HG03108 (cell line): ENCODE results near the gene UBE4B.
"Not testable (repeated sequence)": the region's sequence is repeated elsewhere in the genome, so short reads cannot be mapped to it uniquely, and the experiment has no call there.

Experiments
- ATAC-seq: cut with Tn5 transposase; IDR thresholded peaks from one replicate; pipeline ENCODE4 v1.9.1; 2021; ENCODE audit warnings: moderate library complexity; ENCODE audit not compliant: unreplicated experiment

The UBE4B gene

DNA sequence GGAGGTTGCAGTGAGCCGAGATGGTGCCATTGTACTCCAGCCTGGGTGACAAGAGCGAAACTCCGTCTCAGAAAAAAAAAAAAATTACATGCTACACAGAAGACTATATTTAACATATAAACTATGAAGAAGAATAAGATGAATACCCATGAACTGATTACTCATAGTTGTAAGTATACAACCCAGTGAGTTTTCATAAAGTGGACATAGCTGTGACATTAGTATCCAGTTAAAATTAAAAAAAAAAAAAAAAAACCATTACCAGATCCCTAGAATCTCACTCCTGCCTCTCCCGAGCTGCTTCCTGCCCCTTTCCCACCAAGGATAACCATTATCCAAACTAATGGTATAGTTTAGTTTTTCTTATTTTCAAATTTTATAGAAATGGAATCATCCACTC, 37.4 kb downstream of the UBE4B start:
- no peak for ATAC-seq

DNA sequence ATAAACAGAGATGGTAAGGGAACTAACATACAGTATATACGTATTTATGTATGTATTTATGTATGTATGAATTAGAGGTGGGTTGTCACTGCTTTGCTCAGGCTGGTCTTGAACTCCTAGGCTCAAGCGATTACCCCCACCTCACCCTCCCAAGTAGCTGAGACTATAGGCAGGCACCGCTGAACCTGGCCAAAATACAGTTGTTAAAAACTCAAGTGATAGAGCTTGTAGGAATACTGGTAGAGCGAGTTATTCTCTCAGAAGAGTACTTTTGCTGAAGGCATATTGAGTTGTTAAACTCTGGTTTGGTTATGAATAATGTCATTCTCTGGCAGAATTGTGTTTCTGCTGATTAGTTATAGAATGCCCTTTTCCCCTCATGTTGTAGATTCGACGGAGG, 38.9 kb downstream of the UBE4B start:
- ATAC-seq = no peak

DNA sequence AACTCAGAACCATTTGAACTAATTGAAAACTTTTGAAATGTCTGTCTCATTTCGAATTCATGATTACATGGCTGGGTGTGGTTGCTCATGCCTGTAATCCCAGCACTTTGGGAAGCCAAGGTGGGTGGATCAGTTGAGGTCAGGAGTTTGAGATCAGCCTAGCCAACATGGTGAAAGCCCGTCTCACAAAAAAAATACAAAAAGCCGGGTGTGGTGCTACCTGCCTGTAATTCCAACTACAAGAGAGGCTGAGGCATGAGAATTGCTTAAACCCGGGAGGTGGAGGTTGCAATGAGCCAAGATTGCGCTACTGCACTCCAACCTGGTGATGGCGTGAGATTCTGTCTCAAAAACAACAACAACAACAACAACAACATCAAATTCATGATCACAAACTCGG, 40.6 kb downstream of the UBE4B start:
- ATAC-seq = not testable (repeated sequence)

DNA sequence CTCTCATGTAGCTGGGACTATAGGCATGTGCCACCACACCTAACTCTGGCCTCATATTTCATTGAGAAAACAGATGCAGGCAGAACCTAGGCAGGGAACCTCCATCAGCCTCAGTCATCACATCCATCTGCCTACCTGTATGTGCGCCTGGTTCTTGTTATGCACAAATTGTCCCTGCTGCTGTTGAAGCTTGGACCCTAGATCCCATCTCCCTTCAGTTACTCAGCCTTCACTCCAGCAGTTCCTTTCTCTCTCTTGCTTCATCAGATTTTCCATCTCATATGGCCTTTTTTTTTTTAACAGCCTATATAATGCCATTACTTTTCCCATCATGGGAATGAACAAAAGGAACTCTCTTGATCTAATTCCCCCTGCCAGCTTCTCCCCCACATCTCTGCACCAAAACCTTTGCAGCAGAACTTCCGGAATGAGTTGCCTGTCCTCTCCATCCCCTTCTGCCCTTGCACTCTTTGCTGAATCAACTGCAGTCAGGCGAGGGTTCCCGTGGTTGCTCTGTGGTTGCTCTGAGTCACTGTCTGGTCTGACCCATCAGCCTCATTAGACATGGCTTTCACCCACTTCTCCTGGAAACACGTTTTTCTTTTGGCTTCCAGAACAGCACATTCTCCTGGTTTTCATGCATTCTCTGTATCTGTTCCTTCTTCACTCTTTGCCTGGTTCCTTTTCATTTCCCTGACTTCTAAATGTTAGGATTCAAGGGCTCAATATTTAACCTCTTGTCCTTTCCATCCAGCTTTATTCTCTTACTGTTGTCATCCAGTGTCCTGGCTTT, 41.5 kb downstream of the UBE4B start:
- peak; percentile 96 for ATAC-seq

DNA sequence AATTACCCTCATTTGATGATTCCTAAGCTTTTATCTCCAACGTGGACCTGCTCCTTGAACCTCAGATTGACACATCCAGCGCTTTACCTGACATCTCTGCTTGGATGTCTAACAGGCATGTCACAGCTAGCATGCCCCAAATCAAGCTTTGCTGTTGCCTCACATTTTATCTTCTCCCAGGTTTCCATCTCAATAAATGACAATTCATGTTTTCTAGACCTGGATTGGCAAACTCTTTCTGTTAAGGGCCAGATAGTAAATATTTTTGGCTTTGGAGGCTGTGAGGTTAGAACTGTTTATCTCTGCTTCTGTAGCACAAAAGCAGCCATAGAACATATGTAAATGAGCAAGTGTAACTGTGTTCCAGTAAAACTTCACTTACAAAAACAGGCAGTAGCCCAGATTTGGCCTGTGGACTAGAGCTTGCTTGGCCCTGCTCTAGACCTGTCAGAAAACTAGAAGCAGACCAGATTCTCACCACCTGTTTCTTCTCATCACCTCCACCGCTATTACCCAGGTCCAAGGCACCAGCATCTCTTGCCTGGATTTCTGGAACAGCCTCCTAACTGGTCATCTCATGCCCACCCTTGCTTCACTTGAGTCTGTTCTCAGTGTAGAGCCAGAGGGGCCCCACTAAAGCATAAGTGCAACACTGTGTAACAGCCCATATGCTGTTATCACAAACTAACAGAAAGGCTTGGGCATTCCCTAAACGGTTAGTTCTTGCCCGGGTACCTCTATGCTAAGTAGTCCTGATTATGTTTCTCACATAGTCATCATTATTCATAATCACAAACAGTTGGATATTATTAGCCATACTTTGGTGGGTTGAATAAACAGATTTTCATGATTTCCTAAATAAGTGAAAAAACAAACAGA, 42.3 kb downstream of the UBE4B start:
- ATAC-seq = no peak

DNA sequence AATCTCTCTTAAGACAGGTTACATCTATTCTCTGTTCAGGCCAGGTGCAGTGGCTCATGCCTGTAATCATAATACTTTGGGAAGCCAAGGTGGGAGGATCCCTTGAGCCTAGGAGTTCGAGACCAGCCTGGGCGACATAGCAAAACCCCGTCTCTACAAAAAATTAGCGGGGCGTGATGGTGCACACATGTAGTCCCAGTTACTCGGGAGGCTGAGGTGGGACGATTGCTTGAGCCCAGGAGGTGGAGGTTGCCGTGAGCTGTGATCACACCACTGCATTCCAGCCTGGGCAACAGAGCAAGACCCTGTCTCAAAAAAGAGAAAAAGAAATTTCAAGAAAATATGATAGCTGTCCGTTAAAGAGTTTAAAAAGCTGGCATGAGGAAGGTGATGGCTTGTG, 43.0 kb downstream of the UBE4B start:
- no peak for ATAC-seq

DNA sequence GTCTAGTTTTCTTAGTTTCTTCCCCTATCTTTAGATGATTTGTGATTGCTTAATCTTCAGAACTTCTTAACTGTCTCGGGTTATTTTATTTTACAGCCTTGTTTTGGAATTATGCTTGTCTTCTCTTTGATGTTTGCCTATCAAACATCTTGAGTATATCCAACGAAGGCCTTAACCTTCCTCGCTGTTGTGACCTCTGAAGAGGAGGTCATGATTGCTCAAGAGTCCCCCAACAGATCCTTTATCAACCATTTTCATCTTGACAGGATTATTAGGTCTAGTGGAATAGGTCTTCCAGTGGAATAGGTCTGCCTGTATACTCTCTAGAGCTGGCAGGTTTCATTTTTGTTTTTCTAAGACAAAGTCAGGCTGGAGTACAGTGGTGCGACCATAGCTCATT, 45.7 kb downstream of the UBE4B start:
- no peak for ATAC-seq

DNA sequence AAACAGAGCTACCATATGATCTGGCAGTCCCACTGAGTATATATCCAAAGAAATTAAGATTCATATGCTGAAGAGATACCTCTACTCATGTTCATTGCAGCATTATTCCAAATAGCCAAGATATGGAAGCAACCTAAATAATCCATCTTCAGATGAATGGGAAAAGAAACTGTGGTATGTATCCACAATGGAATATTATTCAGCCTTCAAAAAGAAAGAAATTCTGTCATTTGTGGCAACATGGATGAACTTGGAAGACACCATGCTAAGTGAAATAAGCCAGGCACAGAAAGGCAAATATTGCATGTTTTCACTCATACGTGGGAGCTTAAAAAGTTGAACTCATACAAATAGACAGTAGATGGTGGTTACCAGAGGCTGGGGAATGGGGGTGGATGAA, 47.8 kb downstream of the UBE4B start:
- ATAC-seq = no peak

DNA sequence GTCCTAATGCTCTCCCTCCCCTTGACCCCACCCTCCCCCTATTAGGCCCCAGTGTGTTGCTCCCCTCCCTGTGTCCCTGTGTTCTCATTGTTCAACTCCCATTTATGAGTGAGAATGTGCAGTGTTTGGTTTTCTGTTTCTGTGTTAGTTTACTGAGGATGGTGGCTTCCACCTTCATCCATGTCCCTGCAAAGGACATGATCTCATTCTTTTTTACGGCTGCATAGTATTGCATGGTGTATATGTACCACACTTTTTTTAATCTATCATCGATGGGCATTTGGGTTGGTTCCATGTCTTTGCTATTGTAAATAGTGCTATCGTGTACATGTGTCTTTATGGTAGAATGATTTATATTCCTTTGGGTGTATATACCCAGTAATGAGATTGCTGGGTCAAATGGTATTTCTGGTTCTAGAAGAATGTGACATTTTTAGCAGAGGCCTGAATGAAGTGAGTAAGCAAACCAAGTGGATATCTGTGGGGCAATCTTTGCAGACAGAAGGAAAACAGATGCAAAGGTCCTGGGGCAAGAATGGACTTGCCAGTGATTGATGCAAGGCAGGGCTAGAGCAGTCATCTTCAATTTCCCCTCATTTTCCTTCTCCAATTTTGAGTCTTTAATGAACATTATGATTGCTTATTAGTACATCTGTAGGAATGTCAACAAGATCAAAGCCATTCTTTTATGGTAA, 50.2 kb downstream of the UBE4B start:
- no peak for ATAC-seq

DNA sequence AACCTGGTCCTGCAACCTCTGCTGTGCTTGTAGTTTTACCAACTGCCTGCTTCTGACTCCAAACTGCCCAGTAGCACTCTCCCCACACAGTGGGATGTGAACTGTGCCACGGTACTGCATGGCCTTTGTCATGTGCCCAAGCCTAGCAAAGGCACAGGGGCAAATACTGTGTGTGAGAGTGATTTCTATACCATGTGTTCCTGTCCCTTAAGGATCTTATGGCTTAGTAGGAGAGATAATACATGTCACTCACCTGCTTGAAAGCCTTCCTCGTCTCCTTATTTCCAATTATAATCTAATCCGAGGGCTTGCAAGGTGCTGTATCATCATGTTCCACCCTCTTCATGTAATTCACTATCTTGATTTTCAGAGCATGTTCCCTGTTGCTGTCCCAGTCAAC, 51.3 kb downstream of the UBE4B start:
- ATAC-seq = no peak

DNA sequence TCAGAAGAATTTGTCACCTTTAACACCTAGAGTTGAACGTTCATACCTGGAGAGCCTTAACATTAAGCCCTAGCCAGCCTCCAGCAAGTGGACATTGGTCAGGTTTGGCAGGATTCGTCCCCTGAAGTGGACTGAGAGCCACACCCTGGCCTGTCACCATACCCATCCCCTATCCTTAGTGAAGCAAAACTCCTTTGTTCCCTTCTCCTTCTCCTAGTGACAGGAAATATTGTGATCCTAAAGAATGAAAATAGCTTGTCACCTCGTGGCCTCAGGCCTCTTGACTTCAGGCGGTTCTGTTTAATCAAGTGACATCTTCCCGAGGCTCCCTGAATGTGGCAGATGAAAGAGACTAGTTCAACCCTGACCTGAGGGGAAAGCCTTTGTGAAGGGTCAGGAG, 52.3 kb downstream of the UBE4B start:
- ATAC-seq = no peak

DNA sequence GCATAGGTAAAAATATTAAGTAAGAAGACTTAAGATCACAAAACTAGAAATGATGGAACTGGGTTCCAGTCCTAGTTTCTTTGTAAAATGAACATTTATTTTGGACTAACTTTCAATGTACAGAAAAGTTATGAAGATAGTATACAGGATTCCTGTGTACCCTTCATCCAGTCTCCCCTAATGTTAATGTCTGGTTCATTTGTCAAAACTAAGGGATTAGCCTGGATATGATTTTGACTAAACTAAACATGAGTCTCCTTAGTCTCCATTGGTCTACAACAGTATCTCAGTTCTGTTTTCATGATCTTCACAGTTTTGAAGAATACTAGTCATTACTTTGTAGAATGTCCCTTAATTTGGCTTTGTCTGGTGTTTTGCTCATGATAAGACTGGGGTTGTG, 54.5 kb downstream of the UBE4B start:
- ATAC-seq = no peak

DNA sequence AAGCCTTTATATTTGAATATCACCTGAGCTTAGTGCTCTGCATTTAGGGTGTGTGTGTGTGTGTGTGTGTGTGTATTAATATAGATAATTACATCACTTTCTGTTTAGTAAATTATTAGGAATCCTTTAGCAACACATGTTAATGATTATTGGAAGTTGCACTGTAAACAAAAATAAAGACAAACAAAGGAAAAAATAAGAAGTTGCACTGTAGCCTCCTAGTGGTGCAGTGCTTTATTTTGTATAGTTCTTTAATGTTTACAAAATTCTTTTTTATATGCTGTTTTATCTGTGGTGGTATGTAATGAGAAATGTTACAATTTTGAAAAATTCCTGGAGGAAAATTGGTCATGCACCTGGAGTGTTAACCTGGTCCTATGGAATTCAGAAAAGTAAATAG, 69.2 kb downstream of the UBE4B start:
- ATAC-seq = no peak

DNA sequence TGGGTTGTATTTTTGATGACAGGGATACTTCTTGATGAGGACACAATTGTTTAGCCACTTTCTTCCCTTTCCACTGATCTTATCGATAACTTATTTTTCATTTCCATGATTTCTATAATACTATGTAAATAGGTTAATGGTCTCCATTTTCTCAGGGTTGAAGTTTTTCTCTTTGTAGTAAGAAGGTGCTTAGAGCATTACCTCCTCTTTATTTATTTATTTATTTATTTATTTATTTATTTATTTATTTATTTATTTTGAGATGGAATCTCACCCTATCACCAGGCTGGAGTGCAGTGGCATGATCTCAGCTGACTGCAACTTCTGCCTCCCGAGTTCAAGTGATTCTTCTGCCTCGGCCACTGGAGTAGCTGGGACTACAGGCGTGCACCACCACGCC, 70.4 kb downstream of the UBE4B start:
- ATAC-seq = no peak

DNA sequence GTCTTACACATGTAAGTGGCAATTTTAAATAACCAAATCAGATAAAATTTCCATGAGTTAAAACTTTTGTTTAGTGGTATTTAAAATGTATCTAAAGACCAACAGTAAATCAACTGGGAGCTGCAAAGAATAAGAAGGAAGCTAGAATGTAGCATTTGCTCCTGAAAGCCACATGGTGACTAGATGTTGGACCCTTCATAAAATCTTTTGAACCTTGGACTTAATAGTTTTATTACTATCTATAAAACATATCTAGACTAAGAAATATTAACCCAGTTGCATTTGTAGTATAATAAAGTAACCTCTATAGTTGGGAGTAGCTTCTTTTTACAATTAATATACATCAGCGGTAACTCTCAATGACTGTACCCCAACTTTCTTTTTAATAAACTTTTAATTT, 72.1 kb downstream of the UBE4B start:
- ATAC-seq = no peak

DNA sequence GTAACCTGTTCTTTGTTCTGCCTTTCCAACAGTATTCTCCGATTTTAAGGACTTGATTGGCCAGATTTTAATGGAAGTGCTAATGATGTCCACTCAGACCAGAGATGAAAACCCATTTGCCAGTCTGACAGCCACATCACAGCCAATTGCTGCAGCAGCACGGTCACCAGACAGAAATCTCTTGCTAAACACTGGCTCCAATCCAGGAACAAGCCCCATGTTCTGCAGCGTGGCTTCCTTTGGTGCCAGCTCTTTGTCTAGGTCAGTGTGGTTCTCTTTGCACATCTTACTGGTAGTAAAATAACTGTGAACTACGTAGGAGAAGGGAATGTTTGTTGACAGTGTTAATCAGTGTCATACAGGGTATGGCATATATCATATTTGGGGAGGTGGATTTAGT, 72.7 kb downstream of the UBE4B start:
- ATAC-seq = no peak

DNA sequence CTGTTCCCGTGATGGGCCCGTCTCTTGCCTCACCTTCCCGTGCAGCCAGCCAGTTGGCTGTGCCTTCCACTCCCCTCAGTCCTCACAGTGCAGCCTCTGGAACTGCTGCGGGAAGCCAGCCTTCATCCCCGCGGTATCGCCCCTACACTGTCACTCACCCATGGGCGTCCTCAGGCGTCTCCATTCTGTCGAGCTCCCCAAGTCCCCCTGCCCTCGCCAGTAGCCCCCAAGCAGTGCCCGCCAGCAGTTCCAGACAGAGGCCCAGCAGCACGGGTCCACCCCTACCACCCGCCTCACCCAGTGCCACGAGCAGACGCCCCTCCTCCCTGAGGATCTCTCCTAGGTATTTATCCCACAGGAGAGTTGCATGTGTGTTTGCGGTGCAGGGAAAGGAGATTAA, 73.5 kb downstream of the UBE4B start:
- ATAC-seq = no peak

DNA sequence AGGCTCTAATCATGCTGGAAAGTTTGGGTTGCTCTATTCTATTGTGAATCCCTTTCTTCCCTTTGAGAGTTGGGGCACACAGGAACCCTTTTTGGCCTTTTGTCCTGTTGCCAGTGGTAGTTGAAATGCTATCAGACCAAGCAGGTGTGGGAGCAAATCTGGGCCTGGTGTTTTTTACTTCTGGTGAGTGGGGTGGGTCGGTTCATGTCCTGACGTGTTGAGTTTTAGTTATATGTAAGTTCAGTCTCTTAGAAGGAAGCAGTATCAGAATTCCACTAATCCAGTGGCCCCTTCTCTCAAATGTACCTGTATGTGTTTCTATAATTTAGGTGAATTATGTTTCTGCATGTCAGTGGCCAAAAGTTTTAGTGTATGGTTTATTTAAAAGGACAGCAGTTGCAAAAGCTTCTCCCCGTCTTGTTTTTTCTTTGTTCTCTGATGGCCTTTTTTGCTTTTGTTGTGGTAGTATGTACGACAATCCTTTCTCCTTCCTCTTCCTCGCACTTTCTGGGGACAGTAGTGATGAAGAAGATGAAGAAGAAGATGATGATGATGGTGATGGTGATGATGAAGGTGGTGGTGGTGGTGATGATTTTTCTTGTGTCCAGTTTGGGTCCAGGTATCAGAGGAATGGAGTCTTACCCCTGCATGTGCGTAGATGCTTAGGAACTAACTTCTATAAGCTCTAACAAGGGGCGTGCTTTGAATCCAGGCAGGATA, 74.2 kb downstream of the UBE4B start:
- ATAC-seq = no peak

DNA sequence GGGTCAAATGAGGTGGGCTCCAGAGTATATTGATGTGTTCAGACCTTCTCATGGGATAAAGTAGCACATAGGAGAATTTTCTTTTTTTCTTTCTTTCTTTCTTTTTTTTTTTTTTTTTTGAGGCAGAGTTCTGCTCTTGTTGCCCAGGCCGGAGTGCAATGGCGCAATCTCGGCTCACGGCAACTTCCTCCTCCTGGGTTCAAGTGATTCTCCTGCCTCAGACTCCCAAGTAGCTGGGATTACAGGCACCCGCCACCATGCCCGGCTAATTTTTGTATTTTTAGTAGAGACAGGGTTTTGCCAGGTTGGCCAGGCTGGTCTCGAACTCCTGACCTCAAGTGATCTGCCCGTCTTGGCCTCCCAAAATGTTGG, 74.7 kb downstream of the UBE4B start:
- ATAC-seq = not testable (repeated sequence)

DNA sequence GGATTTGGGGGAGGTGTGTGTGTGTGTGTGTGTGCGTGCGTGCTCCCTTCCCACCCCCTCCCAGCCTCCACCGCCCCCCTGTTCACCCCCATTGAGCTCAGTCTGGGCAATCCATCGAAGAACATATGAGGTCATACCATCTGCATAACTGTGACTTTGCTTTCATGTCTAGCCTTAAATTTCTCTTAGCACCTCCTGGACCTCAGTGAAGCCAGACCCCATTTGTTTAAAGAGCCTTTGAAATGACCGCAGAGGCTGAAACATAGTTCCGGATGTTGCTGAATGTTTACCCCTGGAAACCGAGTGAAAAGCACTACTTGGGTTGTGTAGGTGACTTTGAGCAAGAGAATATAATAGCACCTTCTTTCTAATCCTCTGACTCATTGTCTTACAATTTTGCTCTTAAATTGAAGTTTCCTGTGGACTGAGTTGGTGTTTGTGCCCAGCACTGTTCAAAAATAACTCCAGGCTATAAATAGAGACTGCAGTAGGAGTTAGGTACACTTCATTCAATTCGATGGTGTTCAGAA, 75.4 kb downstream of the UBE4B start:
- ATAC-seq = no peak
